K562 (cell line): ENCODE results near the gene FAM78B. TPM values are rescaled to one million over a fixed set of nuclear protein-coding genes. Genes with fewer than 3 reads are reported as not detected.

ENCODE experiments used
- ATAC-seq: fragments of 200-7000 bp; cut with Tn5 transposase; 3 replicates; pipeline ENCODE4 v1.9.1; 2020; ENCODE audit warnings: moderate library complexity
- BruUV-seq: library from RNA; stranded (reverse); fragments of 400-500 nt; replicated peaks from 2 replicates; lab custom pipeline; 2021; lab: Mats Ljungman, UMichigan
- CTCF ChIA-PET: fragments of 300-600 bp; formaldehyde crosslinking; extraction: SDS; loops from one replicate; lab custom pipeline; 2021; ENCODE audit warnings: low intra/inter-chr PET ratio; lab: Yijun Ruan, JAX
- POLR2A ChIA-PET: fragments of 300-600, 350-650 bp; sonication (Branson Sonifier 250); formaldehyde crosslinking; extraction: SDS; loops from one replicate; lab custom pipeline; 2021; ENCODE audit warnings: antibody characterized with exemption, inconsistent platforms; lab: Yijun Ruan, JAX
- DNase-seq, 4 experiments: peaks; one replicate each; pipeline versions ENCODE4 v3.0.0 to v3.0.0-alpha.2; 2011 to 2018; ENCODE audit warnings: low spot score in 3 of 4, mixed read lengths in 3 of 4; ENCODE audit errors: extremely low read depth in 1 of 4
- FAIRE-seq: peaks from 2 replicates; lab custom pipeline; 2011; peaks lifted over from hg19 to GRCh38; lab: Jason Lieb, UNC
- H2AFZ ChIP-seq: 2 replicates; pipeline ENCODE4 v1.6.0; 2011; ENCODE audit warnings: low read depth, low read length, control low read depth, inconsistent platforms
- H3K27ac ChIP-seq: fragments of 200-600 bp; 3 replicates; pipeline ENCODE4 v1.8.0; 2011; ENCODE audit warnings: low read depth, mild to moderate bottlenecking, control low read depth, inconsistent platforms, low read length, moderate library complexity, mixed read lengths; ENCODE audit errors: extremely low read depth
- H3K27me3 ChIP-seq, 2 experiments: fragments of 300-600 bp in 1 of 2; 2 replicates in 1 of 2; 3 replicates in 1 of 2; pipeline versions ENCODE4 v1.6.0 to v1.8.0; 2011; ENCODE audit warnings: inconsistent platforms in 2 of 2, low read length in 2 of 2, mild to moderate bottlenecking in 1 of 2, mixed read lengths in 1 of 2, moderate library complexity in 1 of 2; ENCODE audit not compliant: control insufficient read depth in 2 of 2, insufficient read depth in 2 of 2
- H3K36me3 ChIP-seq: fragments of 300-600 bp; 3 replicates; pipeline ENCODE4 v1.8.0; 2011; ENCODE audit warnings: mild to moderate bottlenecking, low read length, inconsistent platforms; ENCODE audit not compliant: control insufficient read depth, insufficient read depth
- H3K4me1 ChIP-seq, 2 experiments: fragments of 200-600 bp in 1 of 2; replicated peaks in 1 of 2; 2 replicates in 1 of 2; 3 replicates in 1 of 2; pipeline versions ENCODE4 v1.5.1 to v1.8.0; 2011; ENCODE audit warnings: inconsistent platforms in 2 of 2, low read length in 2 of 2, mild to moderate bottlenecking in 1 of 2, mixed read lengths in 1 of 2, moderate library complexity in 1 of 2; ENCODE audit not compliant: control insufficient read depth in 2 of 2, insufficient read depth in 2 of 2
- H3K4me2 ChIP-seq: 2 replicates; pipeline ENCODE4 v1.6.1; 2011; ENCODE audit warnings: low read length, control low read depth, inconsistent platforms, mixed read lengths; ENCODE audit not compliant: insufficient read depth
- H3K4me3 ChIP-seq: fragments of 200-600 bp; sonication (generic), shearing (Covaris generic); 2 replicates; pipeline ENCODE4 v1.5.1; 2016; ENCODE audit warnings: control low read depth, inconsistent platforms
- H3K79me2 ChIP-seq: fragments of 200-600 bp; 3 replicates; pipeline ENCODE4 v1.8.0; 2011; ENCODE audit warnings: low read length, inconsistent platforms; ENCODE audit not compliant: control insufficient read depth, insufficient read depth
- H3K9ac ChIP-seq, 2 experiments: 2 replicates each; pipeline versions ENCODE4 v1.6.0 to v1.6.1; 2011; ENCODE audit warnings: low read depth in 2 of 2, low read length in 2 of 2, control low read depth in 1 of 2, inconsistent platforms in 1 of 2, mild to moderate bottlenecking in 1 of 2, mixed read lengths in 1 of 2; ENCODE audit not compliant: insufficient read depth in 1 of 2
- H3K9me1 ChIP-seq: one replicate; pipeline ENCODE4 v1.6.0; 2011; ENCODE audit warnings: inconsistent platforms, mild to moderate bottlenecking, low read length, moderate library complexity; ENCODE audit not compliant: control insufficient read depth, insufficient read depth
- H3K9me3 ChIP-seq: replicated peaks from 2 replicates; pipeline ENCODE4 v1.5.1; 2011; ENCODE audit warnings: low read depth, low read length, inconsistent platforms; ENCODE audit not compliant: control insufficient read depth, insufficient read depth
- H4K20me1 ChIP-seq: replicated peaks from 2 replicates; pipeline ENCODE4 v1.6.1; 2011; ENCODE audit warnings: low read length, inconsistent platforms, mixed read lengths; ENCODE audit not compliant: control insufficient read depth, insufficient read depth
- BACH1 ChIP-seq: fragments of 200-800 bp; sonication (Bioruptor generic); IDR thresholded peaks from 2 replicates; pipeline ENCODE4 v1.6.1; 2016; ENCODE audit warnings: missing genetic modification characterization, missing compliant biosample characterization
- EHMT2 ChIP-seq: fragments of 450-650 bp; IDR thresholded peaks from 2 replicates; pipeline ENCODE4 v1.6.1; 2018; ENCODE audit warnings: antibody characterized with exemption
- MAFG ChIP-seq: fragments of 450-650 bp; conservative IDR thresholded peaks from 2 replicates; pipeline ENCODE4 v1.6.1; 2016; ENCODE audit warnings: missing genetic modification characterization, missing compliant biosample characterization
- MIER1 ChIP-seq: fragments of 450-650 bp; IDR thresholded peaks from 2 replicates; pipeline ENCODE4 v1.6.1; 2016; ENCODE audit warnings: antibody characterized with exemption, mild to moderate bottlenecking, low read depth
- SP1 ChIP-seq: sonication (generic); formaldehyde crosslinking; IDR thresholded peaks from 2 replicates; pipeline ENCODE4 v1.8.1; 2022; ENCODE audit warnings: mild to moderate bottlenecking, missing genetic modification reagents
- SRF ChIP-seq, 2 experiments: fragments of 250-450, 450-650 bp in 1 of 2; sonication (Bioruptor Pico) in 1 of 2; sonication (generic) in 1 of 2; formaldehyde crosslinking; IDR thresholded peaks; 2 replicates each; pipeline versions ENCODE4 v1.5.0 to v1.5.1; 2020 to 2022; ENCODE audit warnings: mild to moderate bottlenecking in 1 of 2, missing genetic modification reagents in 1 of 2
- STAT5A ChIP-seq: IDR thresholded peaks from 2 replicates; pipeline ENCODE4 v1.6.1; 2012; ENCODE audit warnings: low read length, inconsistent platforms, borderline replicate concordance
- ZNF24 ChIP-seq: fragments of 450-650 bp; IDR thresholded peaks from 2 replicates; pipeline ENCODE4 v1.6.1; 2016
- WGBS: fragments of 100-300 bp; shearing (Covaris generic); methylation state at CpG from one replicate; pipeline ENCODE4 v1.1.6; 2016; ENCODE audit warnings: low coverage, mixed read lengths; ENCODE audit not compliant: insufficient coverage; ENCODE audit errors: missing lambda C conversion rate; 5-methylcytosine and 5-hydroxymethylcytosine counted together
- in situ Hi-C: fragments of 300-500 bp; cut with MboI; formaldehyde crosslinking; loops from 4 replicates; pipeline ENCODE4 v1.15.0; 2018; ENCODE audit warnings: inconsistent platforms, mixed read lengths
- intact Hi-C: fragments of 100-400 bp; cut with micrococcal nuclease; formaldehyde crosslinking; loops from 2 replicates; pipeline ENCODE4 v1.14.2; 2022
- polyA plus RNA-seq, 8 experiments: library from polyadenylated mRNA; depleted of rRNA in 4 of 8; stranded (reverse) in 5 of 8; unstranded in 3 of 8; fragments of >200 nt; fragmentation: Nextera tagmentation in 2 of 8; fragmentation: Illumina TruSeq in 1 of 8; extraction: Ambion mirVana in 2 of 8; extraction: Trizol in 1 of 8; gene quantifications; 2 replicates each; pipeline versions ENCODE4 v1.2.1 to v1.2.3, GENCODE V29; 2011 to 2014; ENCODE audit warnings: inconsistent platforms in 1 of 8, missing spikeins in 1 of 8
- total RNA-seq, 7 experiments: library from RNA; depleted of rRNA in 6 of 7; stranded (reverse); fragments of >200 nt in 6 of 7; fragmentation: Illumina TruSeq in 2 of 7; extraction: Trizol in 2 of 7; gene quantifications; 2 replicates each; pipeline versions ENCODE4 v1.2.1 to v1.2.3, GENCODE V29; 2011 to 2021; ENCODE audit warnings: low replicate concordance in 1 of 7
- TF ChIP-seq, protein P1 (sequence below), 2 experiments: fragments of 450-650 bp; formaldehyde crosslinking in 1 of 2; IDR thresholded peaks; 2 replicates each; pipeline versions ENCODE4 v1.4.0 to v1.6.1; 2014 to 2020; ENCODE audit warnings: mild to moderate bottlenecking in 2 of 2, borderline replicate concordance in 1 of 2, low read depth in 1 of 2
- TF ChIP-seq, protein P2 (sequence below): fragments of 450-650 bp; formaldehyde crosslinking; IDR thresholded peaks from 2 replicates; pipeline ENCODE4 v1.4.0; 2022; ENCODE audit warnings: mild to moderate bottlenecking, moderate library complexity

The FAM78B gene
- total and polyA plus RNA-seq, 9 of the 15 experiments (the other 6 are each of a cell fraction or from before 2014, with no cell fraction given): 0.04 to 0.43 (median 0.29) TPM; not detected in 1

DNA sequence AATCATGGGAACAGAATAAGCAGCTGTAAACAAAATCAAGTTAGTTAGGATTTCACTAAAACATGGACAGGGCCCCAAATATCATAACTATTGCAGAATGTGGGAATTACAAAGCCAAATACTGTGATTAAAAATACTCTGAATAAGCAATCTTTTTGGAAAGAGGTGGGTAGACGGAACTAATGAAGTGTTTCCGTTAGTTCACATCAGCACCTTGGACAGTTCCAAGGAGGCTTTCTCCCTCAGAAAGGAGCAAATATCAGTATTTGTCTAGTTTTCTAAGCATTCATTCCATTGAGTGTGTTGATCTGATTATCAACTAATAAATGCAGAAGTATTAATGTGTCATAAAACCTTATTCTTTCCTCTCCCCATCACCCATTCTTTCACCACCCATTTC lies 97.4 kb downstream of the FAM78B start:
- ChIA-PET CTCF (no interaction called here), POLR2A (interaction anchor here (1.3 kb wide), 1 partner anchor 18 kb away, joined by 4 read pairs; no protein-coding TSS in a partner anchor)
- in situ Hi-C loops: no loop called here
- ATAC-seq (no peak), DNase-seq (peak; percentile 24 to 51 (median 42)), FAIRE-seq (peak; percentile 19)
- no TSS peak for BruUV-seq
- Histone ChIP-seq H3K9me3 (no peaks in the 10 kb centered on the region), H3K4me2 (no peak overlapping the region), H3K27me3 (no peaks in the 10 kb centered on the region), H4K20me1 (no peaks in the 10 kb centered on the region; the same call in 1 of the 2 replicates), H2AFZ (no peak overlapping the region), H3K4me1 (no peaks in the 10 kb centered on the region), H3K9ac (no peak overlapping the region), H3K79me2 (no peaks in the 10 kb centered on the region), H3K36me3 (no peaks in the 10 kb centered on the region), H3K4me3 (no peak overlapping the region), H3K27ac (no peak overlapping the region), H3K9me1 (no peaks in the 10 kb centered on the region)
- intact Hi-C loops: no loop called here
- WGBS: 0% methylated on average over 2 of the region's 2 CpGs
- TF ChIP-seq SP1 (CRISPR knock-in tag) (no peak), MAFG (0 out of 2 replicates have a peak, but pooled peaks have one; percentile 12), BACH1 (tag) (no peak), STAT5A (no peak), SRF (CRISPR knock-in tag; IDR thresholded peaks at IDR 0.05) (0 out of 4 replicates have a peak, but pooled peaks of 1 of the 2 experiments have one; percentile 37), EHMT2 (peak; percentile 96), ZNF24 (peak; percentile 98), MIER1 (peak; percentile 92)
- TF ChIP-seq, protein P1, sequence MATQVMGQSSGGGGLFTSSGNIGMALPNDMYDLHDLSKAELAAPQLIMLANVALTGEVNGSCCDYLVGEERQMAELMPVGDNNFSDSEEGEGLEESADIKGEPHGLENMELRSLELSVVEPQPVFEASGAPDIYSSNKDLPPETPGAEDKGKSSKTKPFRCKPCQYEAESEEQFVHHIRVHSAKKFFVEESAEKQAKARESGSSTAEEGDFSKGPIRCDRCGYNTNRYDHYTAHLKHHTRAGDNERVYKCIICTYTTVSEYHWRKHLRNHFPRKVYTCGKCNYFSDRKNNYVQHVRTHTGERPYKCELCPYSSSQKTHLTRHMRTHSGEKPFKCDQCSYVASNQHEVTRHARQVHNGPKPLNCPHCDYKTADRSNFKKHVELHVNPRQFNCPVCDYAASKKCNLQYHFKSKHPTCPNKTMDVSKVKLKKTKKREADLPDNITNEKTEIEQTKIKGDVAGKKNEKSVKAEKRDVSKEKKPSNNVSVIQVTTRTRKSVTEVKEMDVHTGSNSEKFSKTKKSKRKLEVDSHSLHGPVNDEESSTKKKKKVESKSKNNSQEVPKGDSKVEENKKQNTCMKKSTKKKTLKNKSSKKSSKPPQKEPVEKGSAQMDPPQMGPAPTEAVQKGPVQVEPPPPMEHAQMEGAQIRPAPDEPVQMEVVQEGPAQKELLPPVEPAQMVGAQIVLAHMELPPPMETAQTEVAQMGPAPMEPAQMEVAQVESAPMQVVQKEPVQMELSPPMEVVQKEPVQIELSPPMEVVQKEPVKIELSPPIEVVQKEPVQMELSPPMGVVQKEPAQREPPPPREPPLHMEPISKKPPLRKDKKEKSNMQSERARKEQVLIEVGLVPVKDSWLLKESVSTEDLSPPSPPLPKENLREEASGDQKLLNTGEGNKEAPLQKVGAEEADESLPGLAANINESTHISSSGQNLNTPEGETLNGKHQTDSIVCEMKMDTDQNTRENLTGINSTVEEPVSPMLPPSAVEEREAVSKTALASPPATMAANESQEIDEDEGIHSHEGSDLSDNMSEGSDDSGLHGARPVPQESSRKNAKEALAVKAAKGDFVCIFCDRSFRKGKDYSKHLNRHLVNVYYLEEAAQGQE (IDR thresholded peaks at IDR 0.05; ENCODE audit: borderline replicate concordance): peak; percentile 99
- TF ChIP-seq, protein P1 (CRISPR knock-in tag; IDR thresholded peaks at IDR 0.05; ENCODE audit: low read depth): peak; percentile 94
- TF ChIP-seq, protein P2, sequence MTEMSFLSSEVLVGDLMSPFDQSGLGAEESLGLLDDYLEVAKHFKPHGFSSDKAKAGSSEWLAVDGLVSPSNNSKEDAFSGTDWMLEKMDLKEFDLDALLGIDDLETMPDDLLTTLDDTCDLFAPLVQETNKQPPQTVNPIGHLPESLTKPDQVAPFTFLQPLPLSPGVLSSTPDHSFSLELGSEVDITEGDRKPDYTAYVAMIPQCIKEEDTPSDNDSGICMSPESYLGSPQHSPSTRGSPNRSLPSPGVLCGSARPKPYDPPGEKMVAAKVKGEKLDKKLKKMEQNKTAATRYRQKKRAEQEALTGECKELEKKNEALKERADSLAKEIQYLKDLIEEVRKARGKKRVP (CRISPR knock-in tag): no peak
